ENCODE data around the gene SLC6A19.

DNA sequence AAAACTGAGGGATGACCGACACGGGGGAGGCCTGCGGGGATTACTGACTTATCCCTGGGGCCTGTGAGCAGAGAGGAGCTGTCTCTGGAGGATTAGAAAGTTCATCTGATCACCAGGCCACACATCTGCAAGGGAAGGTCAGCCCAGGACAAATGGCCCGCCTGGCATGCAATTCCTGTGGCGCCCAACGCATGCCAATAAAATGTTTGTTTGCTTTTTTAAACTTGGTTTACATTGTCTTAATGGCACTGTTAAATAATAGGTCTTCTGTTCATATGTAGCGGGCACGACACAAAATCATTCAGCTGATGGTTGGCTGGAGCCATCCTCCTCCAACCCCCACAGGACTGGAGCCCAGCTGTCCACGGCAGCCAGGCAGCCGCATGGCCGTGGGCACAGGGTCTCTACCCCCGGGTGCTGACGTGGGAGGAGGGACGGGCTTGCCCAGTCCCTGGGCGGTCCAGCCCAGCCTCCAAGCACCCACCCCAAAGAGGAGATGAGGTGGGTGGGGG lies 48.6 kb upstream of the SLC6A19 start:
- TF ChIP-seq POLR2A (IDR thresholded peaks at IDR 0.05) = no peak
- TF ChIP-seq, protein P1, sequence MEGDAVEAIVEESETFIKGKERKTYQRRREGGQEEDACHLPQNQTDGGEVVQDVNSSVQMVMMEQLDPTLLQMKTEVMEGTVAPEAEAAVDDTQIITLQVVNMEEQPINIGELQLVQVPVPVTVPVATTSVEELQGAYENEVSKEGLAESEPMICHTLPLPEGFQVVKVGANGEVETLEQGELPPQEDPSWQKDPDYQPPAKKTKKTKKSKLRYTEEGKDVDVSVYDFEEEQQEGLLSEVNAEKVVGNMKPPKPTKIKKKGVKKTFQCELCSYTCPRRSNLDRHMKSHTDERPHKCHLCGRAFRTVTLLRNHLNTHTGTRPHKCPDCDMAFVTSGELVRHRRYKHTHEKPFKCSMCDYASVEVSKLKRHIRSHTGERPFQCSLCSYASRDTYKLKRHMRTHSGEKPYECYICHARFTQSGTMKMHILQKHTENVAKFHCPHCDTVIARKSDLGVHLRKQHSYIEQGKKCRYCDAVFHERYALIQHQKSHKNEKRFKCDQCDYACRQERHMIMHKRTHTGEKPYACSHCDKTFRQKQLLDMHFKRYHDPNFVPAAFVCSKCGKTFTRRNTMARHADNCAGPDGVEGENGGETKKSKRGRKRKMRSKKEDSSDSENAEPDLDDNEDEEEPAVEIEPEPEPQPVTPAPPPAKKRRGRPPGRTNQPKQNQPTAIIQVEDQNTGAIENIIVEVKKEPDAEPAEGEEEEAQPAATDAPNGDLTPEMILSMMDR (IDR thresholded peaks at IDR 0.05) = no peak
- no peak for TF ChIP-seq EP300 (IDR thresholded peaks at IDR 0.05; ENCODE audit: low read depth)
